Glomerular visceral epithelial cell (primary cell): ENCODE measurements around the gene RMND5B.
"Not testable (repeated sequence)": the region's sequence is repeated elsewhere in the genome, so short reads cannot be mapped to it uniquely, and the experiment has no call there.

Experiments used
- DNase-seq: peaks from one replicate; pipeline ENCODE4 v3.0.0-alpha.2; 2016; ENCODE audit errors: extremely low spot score

RMND5B gene

GRCh38 chr5:178113841-178114324, 16.9 kb upstream of the RMND5B start:
- DNase-seq = peak; percentile 50

GRCh38 chr5:178114325-178115135, 16.3 kb upstream of the RMND5B start:
- DNase-seq = peak; percentile 56

GRCh38 chr5:178115136-178115813, 15.5 kb upstream of the RMND5B start:
- no peak for DNase-seq

- no peak for DNase-seq
Measured at GRCh38 chr5:178115814-178116142, 15.0 kb upstream of the RMND5B start.

- DNase-seq = no peak
Measured at GRCh38 chr5:178116143-178116885, 14.5 kb upstream of the RMND5B start.

- DNase-seq = no peak
Measured at GRCh38 chr5:178117923-178118701, 12.7 kb upstream of the RMND5B start.

GRCh38 chr5:178119915-178120606, 10.8 kb upstream of the RMND5B start:
- no peak for DNase-seq

GRCh38 chr5:178120607-178121357, 10.0 kb upstream of the RMND5B start:
- peak; percentile 52 for DNase-seq

GRCh38 chr5:178121391-178122276, 9.2 kb upstream of the RMND5B start:
- no peak for DNase-seq

GRCh38 chr5:178122346-178122745, 8.5 kb upstream of the RMND5B start:
- no peak for DNase-seq

- DNase-seq = no peak
Measured at GRCh38 chr5:178123094-178123965, 7.5 kb upstream of the RMND5B start.

- DNase-seq = no peak
Measured at GRCh38 chr5:178123966-178124925, 6.6 kb upstream of the RMND5B start.

- DNase-seq = no peak
Measured at GRCh38 chr5:178125253-178125906, 5.4 kb upstream of the RMND5B start.

- DNase-seq = no peak
Measured at GRCh38 chr5:178126556-178126955, 4.3 kb upstream of the RMND5B start.

- DNase-seq = not testable (repeated sequence)
Measured at GRCh38 chr5:178127300-178128009, 3.4 kb upstream of the RMND5B start.

- DNase-seq = no peak
Measured at GRCh38 chr5:178129296-178129695, 1.5 kb upstream of the RMND5B start.
